HG03378 (cell line): ENCODE data around the gene RASSF5.

ENCODE experiments used
- ATAC-seq: cut with Tn5 transposase; IDR thresholded peaks from one replicate; pipeline ENCODE4 v1.9.1; 2021; ENCODE audit warnings: mild to moderate bottlenecking, moderate library complexity; ENCODE audit not compliant: unreplicated experiment

The RASSF5 gene

GRCh38 chr1:206507284-206508129 lies at the start of gene RASSF5:
TSS of gene RASSF5 (plus strand) at chr1:206507531. CDS start at chr1:206507603, 72 bp downstream.
- ATAC-seq, result no peak

- ATAC-seq, result no peak
Observed at GRCh38 chr1:206459703-206460102, 47.6 kb upstream of the RASSF5 start.

GRCh38 chr1:206460836-206461426 lies 46.4 kb upstream of the RASSF5 start:
- no peak for ATAC-seq

GRCh38 chr1:206461602-206462455 lies 45.5 kb upstream of the RASSF5 start:
- ATAC-seq, result no peak

- ATAC-seq, result no peak
Observed at GRCh38 chr1:206463137-206463536, 44.2 kb upstream of the RASSF5 start.

- no peak for ATAC-seq
Observed at GRCh38 chr1:206463911-206464310, 43.4 kb upstream of the RASSF5 start.

GRCh38 chr1:206464456-206464964 lies 42.8 kb upstream of the RASSF5 start:
- no peak for ATAC-seq

- ATAC-seq, result no peak
Observed at GRCh38 chr1:206465951-206466350, 41.4 kb upstream of the RASSF5 start.

GRCh38 chr1:206466840-206467649 lies 40.3 kb upstream of the RASSF5 start:
- no peak for ATAC-seq

GRCh38 chr1:206467915-206468314 lies 39.4 kb upstream of the RASSF5 start:
- ATAC-seq, result no peak

- ATAC-seq, result no peak
Observed at GRCh38 chr1:206468571-206468970, 38.8 kb upstream of the RASSF5 start.

GRCh38 chr1:206469411-206469932 lies 37.9 kb upstream of the RASSF5 start:
- ATAC-seq, result no peak

- peak; percentile 48 for ATAC-seq
Observed at GRCh38 chr1:206469933-206470691, 37.2 kb upstream of the RASSF5 start, which contains the start of gene IKBKE. TSS of gene IKBKE (plus strand) at chr1:206470476. CDS start at chr1:206473228, 2,752 bp downstream.

GRCh38 chr1:206470692-206471414 lies 36.5 kb upstream of the RASSF5 start:
- ATAC-seq, result no peak

- no peak for ATAC-seq
Observed at GRCh38 chr1:206471415-206471801, 35.9 kb upstream of the RASSF5 start.

GRCh38 chr1:206472024-206472423 lies 35.3 kb upstream of the RASSF5 start:
- no peak for ATAC-seq

- ATAC-seq, result no peak
Observed at GRCh38 chr1:206472454-206472853, 34.9 kb upstream of the RASSF5 start.

- ATAC-seq, result no peak
Observed at GRCh38 chr1:206472886-206473285, 34.4 kb upstream of the RASSF5 start.

GRCh38 chr1:206476058-206476457 lies 31.3 kb upstream of the RASSF5 start:
- ATAC-seq, result no peak
